OCI-LY1 (cell line): Measurements from ENCODE around the gene PCDHA6.
"Not testable (repeated sequence)": the region's sequence is repeated elsewhere in the genome, so short reads cannot be mapped to it uniquely, and the experiment has no call there.

Experiments
- H2AFZ ChIP-seq: fragments of 200-600 bp; sonication (generic), shearing (Covaris generic); 2 replicates; pipeline ENCODE4 v1.6.0; 2014; ENCODE audit warnings: antibody characterized with exemption, mild to moderate bottlenecking, low read length
- H3F3A ChIP-seq: fragments of 200-600 bp; sonication (generic), shearing (Covaris generic); 2 replicates; pipeline ENCODE4 v1.6.0; 2014; ENCODE audit warnings: mild to moderate bottlenecking, antibody characterized with exemption, low read length, moderate library complexity; ENCODE audit not compliant: insufficient read depth
- H3K27ac ChIP-seq: fragments of 200-600 bp; sonication (generic); 2 replicates; pipeline ENCODE4 v1.5.1; 2014; ENCODE audit warnings: low read length, mixed run types, mild to moderate bottlenecking, low read depth; ENCODE audit not compliant: poor library complexity, severe bottlenecking
- H3K27me3 ChIP-seq: fragments of 200-600 bp; sonication (generic); 2 replicates; pipeline ENCODE4 v1.6.0; 2014; ENCODE audit warnings: antibody characterized with exemption, mild to moderate bottlenecking, low read length, moderate library complexity; ENCODE audit not compliant: insufficient read depth
- H3K36me3 ChIP-seq: fragments of 200-600 bp; sonication (generic); 2 replicates; pipeline ENCODE4 v1.6.1; 2014; ENCODE audit warnings: mild to moderate bottlenecking, antibody characterized with exemption, low read length, moderate library complexity, mixed read lengths; ENCODE audit not compliant: insufficient read depth
- H3K4me1 ChIP-seq: fragments of 200-600 bp; sonication (generic); 2 replicates; pipeline ENCODE4 v1.5.1; 2014; ENCODE audit warnings: mild to moderate bottlenecking, low read length, moderate library complexity; ENCODE audit not compliant: insufficient read depth, severe bottlenecking
- H3K4me2 ChIP-seq: fragments of 200-600 bp; sonication (generic), shearing (Covaris generic); 2 replicates; pipeline ENCODE4 v1.6.1; 2014; ENCODE audit warnings: low read length
- H3K4me3 ChIP-seq: fragments of 200-600 bp; sonication (generic); 2 replicates; pipeline ENCODE4 v1.5.1; 2014; ENCODE audit warnings: low read length, low read depth, mild to moderate bottlenecking, mixed read lengths; ENCODE audit not compliant: poor library complexity, severe bottlenecking
- H3K79me2 ChIP-seq: fragments of 200-600 bp; shearing (Covaris generic); 2 replicates; pipeline ENCODE4 v1.6.1; 2016; ENCODE audit warnings: mixed run types, low read length, mixed read lengths; ENCODE audit not compliant: insufficient read depth
- H3K9ac ChIP-seq: fragments of 200-600 bp; sonication (generic), shearing (Covaris generic); 2 replicates; pipeline ENCODE4 v1.6.1; 2014; ENCODE audit warnings: mild to moderate bottlenecking, low read length, mixed read lengths
- H3K9me2 ChIP-seq: fragments of 200-600 bp; sonication (generic), shearing (Covaris generic); 2 replicates; pipeline ENCODE4 v1.6.1; 2014; ENCODE audit warnings: low read depth, mild to moderate bottlenecking, low read length, mixed read lengths
- H3K9me3 ChIP-seq: fragments of 200-600 bp; shearing (Covaris generic); 2 replicates; pipeline ENCODE4 v1.6.1; 2014; ENCODE audit warnings: low read length, mixed read lengths
- H4K20me1 ChIP-seq: fragments of 200-600 bp; sonication (generic), shearing (Covaris generic); 2 replicates; pipeline ENCODE4 v1.6.0; 2016; ENCODE audit warnings: mild to moderate bottlenecking, low read length; ENCODE audit not compliant: insufficient read depth
- CTCF ChIP-seq: fragments of 200-600 bp; sonication (generic), shearing (Covaris generic); IDR thresholded peaks from 2 replicates; pipeline ENCODE4 v1.5.1; 2017; ENCODE audit warnings: mild to moderate bottlenecking, antibody characterized with exemption, low read length, moderate library complexity, mixed read lengths
- EZH2 ChIP-seq: fragments of 200-600 bp; sonication (generic), shearing (Covaris generic); IDR thresholded peaks from 2 replicates; pipeline ENCODE4 v1.8.0; 2017; ENCODE audit warnings: borderline replicate concordance, mixed run types, mild to moderate bottlenecking, antibody characterized with exemption, low read length, moderate library complexity, mixed read lengths

Gene PCDHA6

DNA sequence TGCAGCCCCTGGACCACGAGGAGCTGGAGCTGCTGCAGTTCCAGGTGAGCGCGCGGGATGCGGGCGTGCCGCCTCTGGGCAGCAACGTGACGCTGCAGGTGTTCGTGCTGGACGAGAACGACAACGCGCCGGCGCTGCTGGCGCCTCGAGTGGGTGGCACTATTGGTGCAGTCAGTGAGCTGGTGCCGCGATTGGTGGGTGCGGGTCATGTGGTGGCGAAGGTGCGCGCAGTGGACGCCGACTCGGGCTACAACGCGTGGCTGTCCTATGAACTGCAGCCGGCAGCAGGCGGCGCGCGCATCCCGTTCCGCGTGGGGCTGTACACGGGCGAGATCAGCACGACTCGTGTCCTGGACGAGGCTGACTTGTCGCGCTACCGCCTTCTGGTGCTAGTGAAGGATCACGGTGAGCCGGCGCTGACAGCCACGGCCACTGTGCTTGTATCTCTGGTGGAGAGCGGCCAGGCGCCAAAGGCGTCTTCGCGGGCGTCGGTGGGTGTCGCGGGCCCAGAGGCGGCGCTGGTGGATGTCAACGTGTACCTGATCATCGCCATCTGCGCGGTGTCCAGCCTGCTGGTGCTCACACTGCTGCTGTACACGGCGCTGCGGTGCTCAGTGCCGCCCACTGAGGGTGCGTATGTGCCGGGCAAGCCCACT is 39.8 kb upstream of the PCDHA6 start:
- H3K9me3 ChIP-seq, H3K9ac ChIP-seq, H3K79me2 ChIP-seq, H2AFZ ChIP-seq, H3K4me1 ChIP-seq, H4K20me1 ChIP-seq, H3K9me2 ChIP-seq, H3K27me3 ChIP-seq, H3K36me3 ChIP-seq, H3F3A ChIP-seq, H3K27ac ChIP-seq, H3K4me3 ChIP-seq, H3K4me2 ChIP-seq: not testable (repeated sequence)

DNA sequence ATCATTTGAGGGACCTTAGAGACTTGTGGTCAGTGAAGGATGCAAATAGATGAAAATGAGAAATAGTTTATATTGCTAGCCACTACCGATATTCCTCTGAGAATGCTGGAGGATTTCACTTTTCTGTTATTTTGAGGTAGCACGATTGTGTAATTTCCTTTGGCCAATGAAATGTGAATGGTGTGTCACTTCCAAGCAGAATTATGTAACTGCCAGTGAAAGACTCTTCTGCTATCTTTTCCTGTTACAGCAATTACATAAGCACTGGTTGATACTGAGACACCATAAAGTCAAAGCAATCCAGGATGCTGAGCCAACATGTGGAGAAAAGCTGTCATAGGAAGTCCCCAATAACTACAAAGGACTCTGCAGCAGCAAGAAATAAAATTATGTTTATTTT is 36.7 kb upstream of the PCDHA6 start:
- no peaks in the 10 kb centered on the region for H3K36me3 ChIP-seq

DNA sequence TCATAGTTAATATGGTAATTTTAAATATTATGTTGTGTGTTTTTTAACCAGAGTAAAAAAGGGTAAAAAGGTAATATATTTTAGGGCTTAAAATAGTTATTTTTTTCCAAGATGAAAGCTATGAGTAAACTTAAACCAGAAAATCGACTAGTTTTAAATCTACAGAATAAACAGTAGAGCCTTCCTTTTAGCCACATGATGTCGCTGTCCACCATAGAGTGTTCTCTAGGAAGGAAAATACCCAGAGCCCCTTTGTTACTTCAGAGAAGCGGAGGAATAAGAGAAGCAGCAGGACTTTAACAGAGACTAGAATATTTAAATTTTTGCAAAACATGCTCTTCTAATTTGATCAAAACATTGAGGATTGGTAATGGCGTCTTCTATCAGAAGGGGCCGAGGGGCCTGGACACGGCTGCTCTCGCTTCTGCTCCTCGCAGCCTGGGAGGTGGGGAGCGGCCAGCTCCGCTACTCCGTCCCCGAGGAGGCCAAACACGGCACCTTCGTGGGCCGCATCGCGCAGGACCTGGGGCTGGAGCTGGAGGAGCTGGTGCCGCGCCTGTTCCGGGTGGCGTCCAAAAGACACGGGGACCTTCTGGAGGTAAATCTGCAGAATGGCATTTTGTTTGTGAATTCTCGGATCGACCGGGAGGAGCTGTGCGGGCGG is 33.0 kb upstream of the PCDHA6 start, which contains the start of gene PCDHA2:
TSS of gene PCDHA2 (plus strand) at position 258 of the 664 bp plus-strand sequence.
- Histone ChIP-seq H3K4me2 (no peak within 1 kb of the TSS), H3K4me1 (no peaks in the 10 kb centered on the region), H3K36me3 (no peaks in the 10 kb centered on the region), H3K9me2 (no peaks in the 10 kb centered on the region; the same call in 1 of the 2 replicates), H3F3A (no peaks in the 10 kb centered on the region), H4K20me1 (no peaks in the 10 kb centered on the region), H3K27ac (no peak within 1 kb of the TSS), H2AFZ (no peak within 1 kb of the TSS), H3K27me3 (no peaks in the 10 kb centered on the region), H3K4me3 (no peak within 1 kb of the TSS), H3K9ac (no peak within 1 kb of the TSS), H3K79me2 (no peaks in the 10 kb centered on the region), H3K9me3 (no peaks in the 10 kb centered on the region)
- TF ChIP-seq EZH2 (no peak), CTCF (no peak; the same call in 1 of the 2 replicates)

More for the DNA sequence above, 36.7 kb upstream of the PCDHA6 start:
- Histone ChIP-seq H3F3A (no peaks in the 10 kb centered on the region), H2AFZ (no peak overlapping the region), H4K20me1 (no peaks in the 10 kb centered on the region), H3K79me2 (no peaks in the 10 kb centered on the region), H3K9me3 (no peaks in the 10 kb centered on the region; the same call in 1 of the 2 replicates), H3K4me2 (no peak overlapping the region), H3K9ac (no peak overlapping the region), H3K27ac (no peak overlapping the region), H3K27me3 (no peaks in the 10 kb centered on the region), H3K4me1 (no peaks in the 10 kb centered on the region), H3K9me2 (no peaks in the 10 kb centered on the region; the same call in 1 of the 2 replicates), H3K4me3 (no peak overlapping the region)
- TF ChIP-seq CTCF (no peak), EZH2 (no peak)
